NCI-H1092 (cell line): ENCODE measurements around the gene ZNF397.

Experiments
- DNase-seq: peaks from one replicate; lab custom pipeline; 2025; lab: John Stamatoyannopoulos, UW

ZNF397 gene

DNA sequence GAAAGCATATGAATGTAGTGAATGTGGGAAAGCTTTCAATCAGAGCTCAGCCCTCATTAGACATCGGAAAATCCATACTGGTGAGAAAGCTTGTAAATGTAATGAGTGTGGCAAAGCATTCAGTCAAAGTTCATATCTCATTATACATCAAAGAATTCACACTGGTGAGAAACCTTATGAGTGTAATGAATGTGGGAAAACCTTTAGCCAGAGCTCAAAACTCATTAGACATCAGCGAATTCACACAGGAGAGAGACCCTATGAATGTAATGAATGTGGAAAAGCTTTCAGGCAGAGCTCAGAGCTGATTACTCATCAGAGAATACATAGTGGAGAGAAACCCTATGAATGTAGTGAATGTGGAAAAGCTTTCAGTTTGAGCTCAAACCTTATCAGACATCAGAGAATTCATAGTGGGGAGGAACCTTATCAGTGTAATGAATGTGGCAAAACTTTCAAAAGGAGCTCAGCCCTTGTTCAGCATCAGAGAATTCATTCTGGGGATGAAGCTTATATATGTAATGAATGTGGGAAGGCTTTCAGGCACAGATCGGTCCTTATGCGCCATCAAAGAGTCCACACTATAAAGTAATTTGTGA lies 5.0 kb downstream of the ZNF397 start:
- no peak for DNase-seq

DNA sequence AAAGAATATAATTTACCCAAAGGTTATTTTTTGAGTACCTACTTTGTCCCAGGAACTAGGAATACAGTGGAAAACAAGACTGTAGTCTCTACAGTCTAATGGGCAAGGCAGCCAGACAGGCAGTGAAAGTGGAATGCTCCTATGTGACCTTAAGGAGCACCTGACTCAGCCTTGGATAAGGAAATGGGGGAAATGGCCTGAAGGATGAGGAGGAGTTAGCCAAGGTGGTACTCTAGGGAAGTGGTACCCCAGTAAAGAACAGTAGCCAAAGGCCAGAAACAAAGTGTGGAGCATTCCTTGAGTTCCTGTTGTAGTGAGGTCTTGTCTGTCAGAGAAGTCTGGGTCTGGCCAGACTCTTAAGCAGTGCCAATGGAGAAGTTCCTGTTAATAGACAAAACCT lies 6.0 kb downstream of the ZNF397 start:
- DNase-seq = no peak

- DNase-seq = no peak
Observed at GRCh38 chr18:35247412-35248249, 6.8 kb downstream of the ZNF397 start.

DNA sequence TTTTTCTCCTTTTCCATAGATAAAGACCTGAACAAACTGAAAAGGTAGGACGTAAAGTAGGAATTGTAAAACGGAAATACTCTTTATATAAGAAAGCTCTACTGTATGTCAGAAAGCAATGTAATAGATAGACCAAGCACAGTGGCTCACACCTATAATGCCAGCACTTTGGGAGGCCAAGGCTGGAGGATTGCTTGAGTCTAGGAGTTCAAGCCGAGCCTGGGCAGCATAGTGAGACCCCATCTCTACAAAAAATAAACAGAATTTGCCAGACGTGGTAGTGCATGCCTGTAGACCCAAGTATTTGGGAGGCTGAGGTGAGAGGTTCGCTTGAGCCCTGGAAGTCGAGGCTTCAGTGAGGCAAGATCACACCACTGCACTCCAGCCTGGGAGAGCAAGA lies 7.6 kb downstream of the ZNF397 start:
- no peak for DNase-seq

DNA sequence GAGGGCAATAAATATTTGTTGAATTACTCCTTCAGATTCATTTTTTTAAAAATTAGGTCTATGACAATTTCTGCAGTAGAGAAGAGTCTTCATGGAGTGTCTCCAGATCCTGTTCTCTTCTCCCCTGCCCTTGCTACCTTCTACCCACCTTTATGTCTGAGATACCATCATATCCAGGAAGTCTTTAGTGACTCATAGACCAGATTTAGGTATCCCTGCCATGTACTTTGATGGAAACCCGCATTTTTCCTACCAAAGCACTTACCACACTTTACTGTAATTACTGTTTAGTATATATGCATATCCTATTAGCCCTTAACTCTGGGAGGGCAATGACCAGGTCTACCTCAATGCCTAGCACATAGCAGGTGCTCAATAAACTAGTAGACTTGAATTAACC lies 11.6 kb downstream of the ZNF397 start:
- DNase-seq = no peak

GRCh38 chr18:35253655-35254287 lies 12.9 kb downstream of the ZNF397 start:
- DNase-seq = no peak

DNA sequence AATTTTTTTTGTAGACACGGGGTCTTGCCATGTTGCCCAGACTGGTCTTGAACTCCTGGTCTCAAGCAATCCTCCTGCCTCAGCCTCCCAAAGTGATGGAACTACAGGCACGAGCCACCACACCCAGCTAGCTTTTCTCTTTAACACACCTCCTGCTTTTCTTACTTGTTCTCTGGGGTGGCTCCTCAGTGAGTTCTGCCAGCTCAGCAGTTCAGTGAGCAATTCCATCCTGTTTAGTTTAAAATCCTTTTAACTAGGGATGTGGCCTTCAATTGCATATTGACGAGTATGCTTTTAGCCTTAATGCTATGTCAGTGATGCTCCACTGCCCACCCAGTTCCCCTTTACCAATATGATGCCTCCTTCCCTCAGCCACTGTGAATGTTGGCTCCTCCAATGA lies 16.1 kb downstream of the ZNF397 start:
- no peak for DNase-seq

- no peak for DNase-seq
Observed at GRCh38 chr18:35264409-35264808, 23.6 kb downstream of the ZNF397 start.

DNA sequence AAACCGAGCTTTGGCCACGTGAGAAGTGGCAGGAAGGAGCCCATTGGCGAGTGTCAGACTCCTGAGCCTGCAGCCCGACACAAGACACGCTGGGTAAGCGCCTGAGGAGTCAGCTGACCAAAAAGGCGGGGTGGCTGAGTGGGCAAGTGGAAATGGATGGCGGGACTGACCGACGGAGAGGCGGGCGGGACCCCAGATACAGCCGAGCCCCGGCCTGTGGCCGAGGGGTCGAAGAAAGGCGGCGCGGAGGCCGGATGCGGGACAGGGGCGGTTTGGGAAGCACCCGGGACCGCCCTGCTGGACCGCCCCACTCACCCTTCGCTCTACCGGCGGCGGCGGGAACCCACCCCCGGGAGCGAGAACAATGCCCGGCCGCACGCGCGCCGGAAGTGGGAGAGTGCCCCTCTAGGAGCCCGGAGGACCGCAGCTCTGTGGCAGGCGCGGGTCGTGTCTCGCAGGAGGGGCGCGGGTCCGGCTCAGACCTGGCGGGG lies 26.4 kb downstream of the ZNF397 start:
- peak; percentile 87 for DNase-seq

DNA sequence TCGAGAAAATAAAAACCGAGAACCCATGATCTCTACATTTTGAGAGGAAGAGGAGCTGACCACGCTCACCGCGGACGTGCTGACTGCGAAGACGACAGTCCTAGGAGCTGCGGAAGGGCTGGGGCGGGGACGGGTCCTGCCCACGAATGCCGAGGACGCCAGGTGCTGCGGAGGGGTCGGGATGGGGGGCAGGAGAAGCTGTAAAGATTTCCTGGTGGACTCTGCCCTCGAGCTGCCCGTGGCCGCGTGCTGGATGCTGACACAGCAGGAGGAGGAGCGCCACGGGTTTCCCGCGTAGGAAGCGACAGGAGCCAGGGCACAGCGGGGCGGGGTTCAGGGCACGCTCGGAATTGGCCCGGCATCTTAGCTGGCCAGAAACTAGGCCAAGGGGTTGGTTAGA lies 27.0 kb downstream of the ZNF397 start:
- DNase-seq = no peak

- no peak for DNase-seq
Observed at GRCh38 chr18:35268821-35269220, 28.0 kb downstream of the ZNF397 start.

DNA sequence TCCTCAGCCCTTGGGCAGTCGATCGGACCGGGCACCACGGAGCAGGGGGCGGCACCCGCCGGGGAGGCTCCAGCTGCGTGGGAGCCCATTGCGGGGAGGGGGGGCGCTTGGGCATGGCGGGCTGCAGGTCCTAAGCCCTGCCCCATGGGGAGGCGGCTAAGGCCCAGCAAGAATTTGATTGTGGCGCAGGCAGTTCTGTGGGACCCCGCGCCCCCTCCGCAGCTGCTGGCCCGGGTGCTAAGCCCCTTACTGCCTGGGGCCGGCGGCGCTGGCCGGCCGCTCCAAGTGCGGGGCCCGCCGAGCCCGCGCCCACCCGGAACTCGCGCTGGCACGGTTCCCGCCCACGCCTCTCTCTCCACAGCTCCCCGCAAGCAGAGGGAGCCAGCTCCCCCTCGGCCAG lies 30.8 kb downstream of the ZNF397 start:
- no peak for DNase-seq

DNA sequence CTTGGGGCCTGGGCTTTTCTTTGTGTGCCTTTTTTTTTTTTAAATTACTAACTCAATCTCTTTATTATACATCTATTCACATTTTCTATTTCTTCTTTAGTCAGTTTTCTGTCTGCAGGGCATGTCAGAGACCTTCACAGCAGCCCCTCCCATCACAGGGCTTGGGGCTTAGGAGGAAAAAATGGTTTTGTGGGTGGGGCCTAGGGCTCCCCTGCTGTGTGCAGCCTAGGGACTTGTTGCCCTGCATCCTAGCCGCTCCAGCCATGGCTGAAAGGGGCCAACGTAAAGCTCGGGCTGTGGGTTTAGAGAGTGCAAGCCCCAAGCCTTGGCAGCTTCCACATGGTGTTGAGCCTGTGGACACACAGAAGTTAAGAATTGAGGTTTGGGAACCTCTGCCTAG lies 35.4 kb downstream of the ZNF397 start:
- no peak for DNase-seq

DNA sequence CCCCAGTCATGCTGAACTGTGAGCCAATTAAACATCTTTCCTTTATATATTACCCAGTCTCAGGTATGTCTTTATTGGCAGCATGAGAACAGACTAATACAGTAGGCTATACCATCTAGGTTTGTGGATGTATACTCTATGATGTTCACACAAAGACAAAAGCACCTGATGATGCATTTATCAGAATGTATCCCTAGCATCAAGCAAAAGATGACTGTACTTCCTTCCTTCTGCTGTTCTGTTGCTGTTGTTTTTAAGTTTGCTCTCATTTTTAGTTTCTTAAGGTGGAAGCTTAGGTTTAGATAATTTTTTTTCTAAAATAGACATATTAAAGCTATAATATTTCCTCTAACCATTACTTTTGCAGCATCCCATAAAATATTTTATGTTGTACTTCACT lies 36.8 kb downstream of the ZNF397 start:
- DNase-seq = no peak

- DNase-seq = no peak
Observed at GRCh38 chr18:35278085-35278484, 37.3 kb downstream of the ZNF397 start.

DNA sequence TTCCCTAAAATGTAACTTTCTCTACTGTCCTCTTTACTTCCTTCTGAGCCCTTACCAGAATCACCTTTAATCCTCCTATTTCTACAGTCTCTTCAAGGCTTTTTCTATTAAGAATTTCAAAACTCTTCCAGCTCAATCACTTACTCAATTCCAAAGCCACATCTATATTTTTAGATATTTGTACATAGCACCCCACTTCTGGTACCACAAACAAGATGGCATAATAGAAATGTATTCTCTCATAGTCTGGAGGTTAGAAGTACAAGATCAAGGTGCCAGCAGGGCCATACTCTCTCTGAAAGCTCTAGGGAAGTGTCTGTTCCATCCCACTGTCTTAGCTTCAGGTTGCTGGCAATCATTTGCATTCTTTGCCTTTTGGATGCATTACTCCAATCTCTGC lies 38.1 kb downstream of the ZNF397 start:
- DNase-seq = no peak

GRCh38 chr18:35282353-35282752 lies 41.5 kb downstream of the ZNF397 start:
- no peak for DNase-seq

GRCh38 chr18:35283923-35284794 lies 43.3 kb downstream of the ZNF397 start:
- no peak for DNase-seq

- no peak for DNase-seq
Observed at GRCh38 chr18:35284841-35285240, 44.0 kb downstream of the ZNF397 start.

DNA sequence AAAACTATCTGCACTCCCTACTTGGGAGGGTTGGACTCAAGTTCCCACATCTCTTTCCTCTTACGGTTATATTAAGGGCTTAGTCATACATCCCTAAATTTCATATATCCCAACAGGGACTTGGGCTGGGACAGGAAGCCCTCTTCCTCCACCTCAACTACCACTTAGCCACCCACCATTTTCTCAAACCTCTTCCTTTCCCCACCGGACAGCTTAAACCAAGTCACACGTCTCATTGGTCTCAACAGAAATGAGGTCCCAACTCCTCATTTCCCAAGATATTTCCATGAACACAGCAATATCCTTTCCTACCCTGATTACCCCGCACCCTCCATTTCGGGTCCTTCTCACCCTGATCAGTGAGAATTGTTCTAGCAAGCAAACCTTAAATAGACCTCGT lies 48.5 kb downstream of the ZNF397 start:
- no peak for DNase-seq

DNA sequence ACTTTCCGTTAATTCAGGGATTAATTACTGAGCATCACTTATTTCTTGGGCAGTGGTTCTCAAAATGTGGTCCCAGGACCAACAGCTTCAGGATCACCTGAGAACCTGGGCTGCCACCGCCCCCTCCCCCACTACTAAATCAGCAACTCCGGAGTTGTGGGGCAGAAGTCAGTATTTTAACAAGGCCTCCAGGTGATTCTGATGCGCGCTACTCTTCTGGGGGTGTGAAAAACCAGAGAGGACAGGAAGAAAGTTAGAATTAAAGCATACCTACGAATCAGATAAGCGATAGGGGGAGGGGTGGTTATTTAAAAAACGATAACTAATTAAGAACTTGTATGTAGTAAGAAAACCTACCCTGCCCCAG lies 48.9 kb downstream of the ZNF397 start:
- DNase-seq = no peak

GRCh38 chr18:35290094-35290735 lies 49.4 kb downstream of the ZNF397 start, which contains the start of gene ZSCAN30:
Gene ZSCAN30, minus strand, starts transcription at chr18:35290229. Its CDS starts 25,877 bp downstream, at chr18:35264352.
- DNase-seq = peak; percentile 96
